HepG2 (cell line): ENCODE results near the gene UBE2E1. TPM values are rescaled to one million over a fixed set of nuclear protein-coding genes. Genes with fewer than 3 reads are reported as not detected.
A peak's percentile ranks its signal among the peaks of the same experiment; 100 is the strongest.

Experiments used
- BRCA1 ChIP-seq: sonication (generic); formaldehyde crosslinking; IDR thresholded peaks from 2 replicates; pipeline ENCODE4 v1.4.0; 2020; ENCODE audit warnings: missing genetic modification reagents
- CCDC6 ChIP-seq: sonication (generic); formaldehyde crosslinking; IDR thresholded peaks from 2 replicates; pipeline ENCODE4 v1.8.1; 2022; ENCODE audit warnings: mild to moderate bottlenecking, missing genetic modification reagents, moderate library complexity
- DPF2 ChIP-seq: sonication (generic); formaldehyde crosslinking; IDR thresholded peaks from 2 replicates; pipeline ENCODE4 v1.4.0; 2020; ENCODE audit warnings: mild to moderate bottlenecking, low read depth, missing genetic modification reagents, borderline replicate concordance
- E2F1 ChIP-seq: sonication (generic); formaldehyde crosslinking; IDR thresholded peaks from 2 replicates; pipeline ENCODE4 v1.5.0; 2020; ENCODE audit warnings: missing genetic modification reagents
- FIP1L1 ChIP-seq: fragments of 200-400 bp; formaldehyde crosslinking; IDR thresholded peaks from 2 replicates; pipeline ENCODE4 v1.6.1; 2018; ENCODE audit warnings: low read depth, mild to moderate bottlenecking, low read length, moderate library complexity, borderline replicate concordance; ENCODE audit not compliant: insufficient read depth
- HCFC1 ChIP-seq: fragments of 150-350 bp; IDR thresholded peaks from 2 replicates; pipeline ENCODE4 v1.6.1; 2014; ENCODE audit warnings: low read depth, low read length
- HNF1B ChIP-seq: sonication (generic); formaldehyde crosslinking; IDR thresholded peaks from 2 replicates; pipeline ENCODE4 v1.5.1; 2020; ENCODE audit warnings: mild to moderate bottlenecking, moderate library complexity, missing genetic modification reagents
- HOXA3 ChIP-seq: sonication (generic); formaldehyde crosslinking; IDR thresholded peaks from 2 replicates; pipeline ENCODE4 v1.5.0; 2020; ENCODE audit warnings: missing genetic modification reagents
- HOXA5 ChIP-seq: sonication (generic); formaldehyde crosslinking; IDR thresholded peaks from 2 replicates; pipeline ENCODE4 v1.4.0; 2020; ENCODE audit warnings: missing genetic modification reagents
- KDM4B ChIP-seq: sonication (generic); formaldehyde crosslinking; IDR thresholded peaks from 2 replicates; pipeline ENCODE4 v1.4.0; 2020; ENCODE audit warnings: missing genetic modification reagents
- NFIC ChIP-seq: IDR thresholded peaks from 2 replicates; pipeline ENCODE4 v1.6.1; 2012; ENCODE audit warnings: mild to moderate bottlenecking, low read length, inconsistent platforms
- NR2F2 ChIP-seq: IDR thresholded peaks from 2 replicates; pipeline ENCODE4 v1.6.1; 2012; ENCODE audit warnings: low read depth, inconsistent platforms, borderline replicate concordance
- POLR2G ChIP-seq: fragments of 200-400 bp; formaldehyde crosslinking; IDR thresholded peaks from 2 replicates; pipeline ENCODE4 v1.6.1; 2018; ENCODE audit warnings: mild to moderate bottlenecking, low read depth, low read length, moderate library complexity
- TARDBP ChIP-seq: sonication (generic); formaldehyde crosslinking; IDR thresholded peaks from 2 replicates; pipeline ENCODE4 v1.8.0; 2022; ENCODE audit warnings: mild to moderate bottlenecking, missing genetic modification reagents
- YEATS4 ChIP-seq: sonication (generic); formaldehyde crosslinking; IDR thresholded peaks from 2 replicates; pipeline ENCODE4 v1.4.0; 2020; ENCODE audit warnings: missing genetic modification reagents, borderline replicate concordance
- YY1 ChIP-seq: IDR thresholded peaks from 2 replicates; pipeline ENCODE4 v1.6.1; 2011; ENCODE audit warnings: low read length, low read depth, moderate library complexity, mild to moderate bottlenecking; ENCODE audit not compliant: insufficient read depth, insufficient replicate concordance
- ZFP82 ChIP-seq: sonication (generic); formaldehyde crosslinking; IDR thresholded peaks from 2 replicates; pipeline ENCODE4 v1.5.1; 2020; ENCODE audit warnings: mild to moderate bottlenecking, missing genetic modification reagents, borderline replicate concordance
- ZNF329 ChIP-seq: sonication (generic); formaldehyde crosslinking; IDR thresholded peaks from 2 replicates; pipeline ENCODE4 v1.9.0; 2021; ENCODE audit warnings: low read depth, mild to moderate bottlenecking, missing genetic modification reagents
- ZNF430 ChIP-seq: sonication (generic); formaldehyde crosslinking; IDR thresholded peaks from 2 replicates; pipeline ENCODE4 v1.9.0; 2021; ENCODE audit warnings: mild to moderate bottlenecking, missing genetic modification reagents
- ZNF556 ChIP-seq: sonication (generic); formaldehyde crosslinking; IDR thresholded peaks from 2 replicates; pipeline ENCODE4 v1.4.0; 2020; ENCODE audit warnings: mild to moderate bottlenecking, missing genetic modification reagents, borderline replicate concordance
- ZNF776 ChIP-seq: sonication (generic); formaldehyde crosslinking; IDR thresholded peaks from 2 replicates; pipeline ENCODE4 v1.4.0; 2020; ENCODE audit warnings: mild to moderate bottlenecking, missing genetic modification reagents
- ZNF800 ChIP-seq: sonication (generic); formaldehyde crosslinking; IDR thresholded peaks from 2 replicates; pipeline ENCODE4 v1.4.0; 2020; ENCODE audit warnings: missing genetic modification reagents
- ZSCAN5A ChIP-seq: sonication (generic); formaldehyde crosslinking; IDR thresholded peaks from 2 replicates; pipeline ENCODE4 v1.8.0; 2022; ENCODE audit warnings: mild to moderate bottlenecking, missing genetic modification reagents, borderline replicate concordance
- polyA plus RNA-seq, 8 experiments: library from polyadenylated mRNA; depleted of rRNA in 3 of 8; stranded (reverse) in 7 of 8; unstranded in 1 of 8; fragments of >200 nt; fragmentation: Illumina TruSeq in 4 of 8; extraction: Trizol in 4 of 8; gene quantifications; 2 replicates each; pipeline versions ENCODE4 v1.2.1 to v1.2.3, GENCODE V29; 2011 to 2016; ENCODE audit warnings: low read depth in 4 of 8, missing spikeins in 1 of 8, mixed read lengths in 1 of 8; ENCODE audit not compliant: insufficient read depth in 1 of 8
- total RNA-seq, 5 experiments: library from RNA; depleted of rRNA; stranded (reverse); fragments of >200 nt; fragmentation: Illumina TruSeq; extraction: Trizol; gene quantifications; 2 replicates each; pipeline ENCODE4 v1.2.3, GENCODE V29; 2016; ENCODE audit warnings: low read depth in 1 of 5

Gene UBE2E1
- total and polyA plus RNA-seq, 2 of the 13 experiments (the other 11 are each of a cell fraction or from before 2014, with no cell fraction given): 55.4 to 61.8 TPM

- TF ChIP-seq ZSCAN5A (CRISPR knock-in tag) (no peak; the same call in 1 of the 2 replicates), HOXA5 (CRISPR knock-in tag) (peak; percentile 78), HCFC1 (peak; percentile 94), ZNF776 (CRISPR knock-in tag) (peak; percentile 55; the same call in 1 of the 2 replicates), POLR2G (peak; percentile 100), KDM4B (CRISPR knock-in tag) (peak; percentile 83; the same call in 1 of the 2 replicates), ZNF556 (CRISPR knock-in tag) (peak; percentile 71; the same call in 1 of the 2 replicates), CCDC6 (CRISPR knock-in tag) (peak; percentile 49; the same call in 1 of the 2 replicates), NR2F2 (peak; percentile 61; the same call in 1 of the 2 replicates), ZNF800 (CRISPR knock-in tag) (peak; percentile 1), NFIC (no peak), HNF1B (peak; percentile 84), YEATS4 (peak; percentile 98), FIP1L1 (0 out of 2 replicates have a peak, but pooled peaks have one; percentile 73), HOXA3 (CRISPR knock-in tag) (peak; percentile 80; the same call in 1 of the 2 replicates), DPF2 (CRISPR knock-in tag) (no peak), TARDBP (CRISPR knock-in tag) (peak; percentile 89), ZNF430 (CRISPR knock-in tag) (no peak; the same call in 1 of the 2 replicates), E2F1 (CRISPR knock-in tag) (0 out of 2 replicates have a peak, but pooled peaks have one; percentile 31), BRCA1 (CRISPR knock-in tag) (peak; percentile 39; the same call in 1 of the 2 replicates), ZNF329 (no peak; the same call in 1 of the 2 replicates), ZFP82 (CRISPR knock-in tag) (no peak), YY1 (peak; percentile 88)
Measured at GRCh38 chr3:23916886-23917678, 111.3 kb downstream of the UBE2E1 start, which contains the start of the genes NKIRAS1 and RPL15 (continued).
